B cell (primary cell): ENCODE results near the gene PTMS. TPM values are rescaled to one million over a fixed set of nuclear protein-coding genes. Genes with fewer than 3 reads are reported as not detected.

Experiments
- ATAC-seq: fragments of 200-7000 bp; cut with Tn5 transposase; one replicate; pipeline ENCODE4 v1.10.0; 2021; ENCODE audit warnings: low read depth, mild to moderate bottlenecking, moderate number of reproducible peaks, moderate library complexity
- CTCF ChIA-PET: fragments of 350-600 bp; sonication (Branson Sonifier 250); formaldehyde crosslinking; loops from one replicate; lab custom pipeline; 2021; ENCODE audit warnings: antibody characterized with exemption, inconsistent platforms; lab: Charles Lee
- POLR2A ChIA-PET: fragments of 350-600 bp; sonication (Branson Sonifier 250); formaldehyde crosslinking; loops from one replicate; lab custom pipeline; 2021; ENCODE audit warnings: antibody characterized with exemption; lab: Charles Lee
- DNase-seq: peaks from one replicate; pipeline ENCODE4 v3.0.0; 2013
- H2AFZ ChIP-seq: 2 replicates; pipeline ENCODE4 v1.6.1; 2012; ENCODE audit warnings: mild to moderate bottlenecking, low read depth, low read length; ENCODE audit not compliant: insufficient read depth, poor library complexity, severe bottlenecking
- H3K27ac ChIP-seq, 2 donors: 1 replicate in 1 of 2; 2 replicates in 1 of 2; pipeline ENCODE4 v1.5.1; 2012 to 2013; ENCODE audit warnings: low read length in 2 of 2, mild to moderate bottlenecking in 2 of 2, moderate library complexity in 1 of 2
- H3K27me3 ChIP-seq, 4 experiments: fragments of 200-600 bp in 1 of 4; sonication (generic) in 1 of 4; replicated peaks in 1 of 4; 1 replicate in 2 of 4; 2 replicates in 2 of 4; pipeline versions ENCODE4 v1.6.1 to v1.7.0; 2013 to 2016; ENCODE audit warnings: low read length in 3 of 4, mild to moderate bottlenecking in 2 of 4, mixed read lengths in 1 of 4, moderate library complexity in 1 of 4; ENCODE audit not compliant: insufficient read depth in 4 of 4, control insufficient read depth in 3 of 4; ENCODE audit errors: control extremely low read depth in 1 of 4
- H3K36me3 ChIP-seq, 2 experiments: replicated peaks in 1 of 2; 1 replicate in 1 of 2; 2 replicates in 1 of 2; pipeline versions ENCODE4 v1.6.1 to v1.7.1; 2013; ENCODE audit warnings: low read length in 1 of 2; ENCODE audit not compliant: insufficient read depth in 2 of 2, control insufficient read depth in 1 of 2; ENCODE audit errors: control extremely low read depth in 1 of 2, extremely low read depth in 1 of 2
- H3K4me1 ChIP-seq, 2 donors: fragments of 200-600 bp in 1 of 2; sonication (generic) in 1 of 2; 1 replicate in 1 of 2; 2 replicates in 1 of 2; pipeline versions ENCODE4 v1.5.1 to v1.6.1; 2013 to 2017; ENCODE audit warnings: low read length in 2 of 2; ENCODE audit not compliant: control insufficient read depth in 2 of 2, insufficient read depth in 2 of 2
- H3K4me2 ChIP-seq: replicated peaks from 2 replicates; pipeline ENCODE3; 2012; ENCODE audit warnings: mild to moderate bottlenecking, low read depth, low read length; ENCODE audit not compliant: poor library complexity, severe bottlenecking
- H3K4me3 ChIP-seq, 5 experiments: fragments of 200-600 bp in 1 of 5; sonication (generic) in 1 of 5; 1 replicate in 3 of 5; 2 replicates in 2 of 5; pipeline versions ENCODE4 v1.5.1 to v1.7.0; 2011 to 2016; ENCODE audit warnings: low read length in 4 of 5, mild to moderate bottlenecking in 4 of 5, low read depth in 2 of 5, control low read depth in 1 of 5, moderate library complexity in 1 of 5; ENCODE audit not compliant: insufficient read depth in 1 of 5; ENCODE audit errors: control extremely low read depth in 1 of 5, extremely low read depth in 1 of 5
- H3K79me2 ChIP-seq: fragments of 200-600 bp; sonication (generic); one replicate; pipeline ENCODE4 v1.6.0; 2016; ENCODE audit warnings: low read length; ENCODE audit not compliant: control insufficient read depth, insufficient read depth
- H3K9ac ChIP-seq: fragments of 200-600 bp; sonication (generic); 2 replicates; pipeline ENCODE4 v1.6.1; 2017; ENCODE audit warnings: mild to moderate bottlenecking, low read length, moderate library complexity
- H3K9me3 ChIP-seq, 3 donors: one replicate each; pipeline versions ENCODE4 v1.6.1 to v1.7.1; 2013; ENCODE audit warnings: low read length in 2 of 3; ENCODE audit not compliant: control insufficient read depth in 2 of 3, insufficient read depth in 1 of 3; ENCODE audit errors: control extremely low read depth in 1 of 3
- H4K20me1 ChIP-seq: 2 replicates; pipeline ENCODE4 v1.6.0; 2012; ENCODE audit warnings: mild to moderate bottlenecking, low read length; ENCODE audit not compliant: insufficient read depth, control insufficient read depth, poor library complexity, severe bottlenecking
- H3K27ac Mint-ChIP-seq: one replicate; pipeline ENCODE4 v1.8.0; 2021; ENCODE audit warnings: mixed read lengths
- H3K27me3 Mint-ChIP-seq: one replicate; pipeline ENCODE4 v1.8.0; 2021; ENCODE audit warnings: mixed read lengths
- H3K4me1 Mint-ChIP-seq: one replicate; pipeline ENCODE4 v1.8.0; 2021; ENCODE audit warnings: mixed read lengths
- H3K4me3 Mint-ChIP-seq: one replicate; pipeline ENCODE4 v1.8.0; 2021; ENCODE audit warnings: mixed read lengths
- H3K9me3 Mint-ChIP-seq: one replicate; pipeline ENCODE4 v1.8.0; 2022; ENCODE audit warnings: mixed read lengths; ENCODE audit not compliant: insufficient read depth
- EZH2 ChIP-seq: IDR thresholded peaks from 2 replicates; pipeline ENCODE4 v1.6.1; 2012; ENCODE audit warnings: borderline replicate concordance, low read depth, mild to moderate bottlenecking, moderate library complexity, low read length; ENCODE audit not compliant: insufficient read depth, poor library complexity, severe bottlenecking
- WGBS: methylation state at CpG from one replicate; pipeline ENCODE4 v1.1.5; 2013; ENCODE audit warnings: missing lambda C conversion rate; ENCODE audit not compliant: insufficient coverage; 5-methylcytosine and 5-hydroxymethylcytosine counted together
- intact Hi-C: fragments of 100-400 bp; cut with micrococcal nuclease; formaldehyde crosslinking; loops from one replicate; pipeline ENCODE4 v1.10.0; 2022
- polyA plus RNA-seq: library from polyadenylated mRNA; depleted of rRNA; stranded (reverse); fragments of >200 nt; gene quantifications from 2 replicates; pipeline ENCODE4 v1.2.3, GENCODE V29; 2012
- total RNA-seq, 2 donors: library from RNA; stranded (reverse); fragments of 120-200 nt in 1 of 2; gene quantifications; 1 replicate in 1 of 2; 2 replicates in 1 of 2; pipeline versions ENCODE4 v1.2.3 to v1.2.4, GENCODE V29; 2013 to 2022
- TF ChIP-seq, protein P1 (sequence below): fragments of 200-600 bp; IDR thresholded peaks from one replicate; pipeline ENCODE4 v1.8.0; 2022; ENCODE audit warnings: antibody characterized with exemption, mild to moderate bottlenecking

PTMS gene
- total and polyA plus RNA-seq, 2 donors (not counting 1 experiment from before 2014, with no cell fraction given) = 1.0 to 2.1 TPM

DNA sequence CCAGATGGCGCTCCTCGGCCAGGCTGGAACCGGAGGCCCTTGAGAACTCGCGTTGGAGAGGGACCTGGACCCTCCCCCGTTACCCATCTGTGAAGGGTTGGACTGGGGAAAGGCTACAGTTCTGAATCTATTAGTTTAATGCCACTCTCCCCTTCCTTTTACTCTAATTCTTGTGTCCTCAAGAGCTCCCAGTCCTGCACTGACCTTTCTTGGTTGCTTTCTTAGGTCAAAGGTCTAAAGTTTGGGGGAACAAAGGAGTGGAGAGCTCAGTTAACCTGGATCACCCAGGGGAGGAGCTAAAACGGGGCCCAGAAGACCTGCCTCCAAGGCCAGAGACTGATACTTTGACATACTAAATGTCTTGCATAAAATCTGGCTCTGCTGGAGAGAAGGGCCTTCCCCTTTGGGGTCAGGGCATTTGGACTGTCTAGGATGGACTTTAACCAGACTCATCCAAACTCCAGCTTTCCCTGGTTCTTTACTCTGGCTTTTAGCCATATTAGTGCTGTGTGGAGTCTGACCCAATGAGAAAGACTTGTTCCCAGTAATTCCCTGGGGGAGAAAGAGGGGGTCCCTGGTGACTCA, 12.3 kb upstream of the PTMS start:
- no CpG with 5 or more reads among the region's 7 CpGs for WGBS
- TF ChIP-seq EZH2 = no peak
- TF ChIP-seq, protein P1, sequence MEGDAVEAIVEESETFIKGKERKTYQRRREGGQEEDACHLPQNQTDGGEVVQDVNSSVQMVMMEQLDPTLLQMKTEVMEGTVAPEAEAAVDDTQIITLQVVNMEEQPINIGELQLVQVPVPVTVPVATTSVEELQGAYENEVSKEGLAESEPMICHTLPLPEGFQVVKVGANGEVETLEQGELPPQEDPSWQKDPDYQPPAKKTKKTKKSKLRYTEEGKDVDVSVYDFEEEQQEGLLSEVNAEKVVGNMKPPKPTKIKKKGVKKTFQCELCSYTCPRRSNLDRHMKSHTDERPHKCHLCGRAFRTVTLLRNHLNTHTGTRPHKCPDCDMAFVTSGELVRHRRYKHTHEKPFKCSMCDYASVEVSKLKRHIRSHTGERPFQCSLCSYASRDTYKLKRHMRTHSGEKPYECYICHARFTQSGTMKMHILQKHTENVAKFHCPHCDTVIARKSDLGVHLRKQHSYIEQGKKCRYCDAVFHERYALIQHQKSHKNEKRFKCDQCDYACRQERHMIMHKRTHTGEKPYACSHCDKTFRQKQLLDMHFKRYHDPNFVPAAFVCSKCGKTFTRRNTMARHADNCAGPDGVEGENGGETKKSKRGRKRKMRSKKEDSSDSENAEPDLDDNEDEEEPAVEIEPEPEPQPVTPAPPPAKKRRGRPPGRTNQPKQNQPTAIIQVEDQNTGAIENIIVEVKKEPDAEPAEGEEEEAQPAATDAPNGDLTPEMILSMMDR = peak; percentile 50
- Histone ChIP-seq H3K36me3 (peaks cover 1 to 29% of the 10 kb centered on the region in 2 experiments), H3K9ac (peak overlapping the region; percentile 88), H3K9me3 (no peaks in the 10 kb centered on the region), H3K79me2 (peaks cover 10% of the 10 kb centered on the region), H3K27me3 (no peaks in the 10 kb centered on the region), H3K4me3 (peak overlapping the region in 4 of 5 experiments; percentile 79 to 93 (median 85)), H3K4me1 (peaks cover 18 to 19% of the 10 kb centered on the region in 2 donors), H4K20me1 (no peaks in the 10 kb centered on the region), H3K4me2 (peak overlapping the region; percentile 94), H2AFZ (peak overlapping the region; percentile 83), H3K27ac (peak overlapping the region; percentile 93 to 96)
- H3K4me1 Mint-ChIP-seq = peaks cover 23% of the 10 kb centered on the region
- peaks cover 4% of the 10 kb centered on the region for H3K27me3 Mint-ChIP-seq
- DNase-seq = no peak
- CTCF ChIA-PET = interaction anchor here (0.6 to 6.4 kb wide), 38 partner anchors 9 to 1184 kb away, joined by 3 to 109 read pairs (median 6); partner anchors contain the start of genes C12orf57, CDCA3, COPS7A and LAG3
- H3K27ac Mint-ChIP-seq = peak overlapping the region; percentile 99
- intact Hi-C loops = loop anchor here (1.0 to 2.0 kb wide), 13 partner anchors 12 to 216 kb away; partner anchors contain the start of genes CDCA3, CHD4, COPS7A and EMG1
- H3K4me3 Mint-ChIP-seq = peak overlapping the region; percentile 96
- POLR2A ChIA-PET = interaction anchor here (1.0 to 2.4 kb wide), 12 partner anchors 12 to 194 kb away, joined by 3 to 30 read pairs (median 8); partner anchors contain the start of genes C12orf57, CDCA3, COPS7A and P3H3
- ATAC-seq = no peak
- no peaks in the 10 kb centered on the region for H3K9me3 Mint-ChIP-seq

DNA sequence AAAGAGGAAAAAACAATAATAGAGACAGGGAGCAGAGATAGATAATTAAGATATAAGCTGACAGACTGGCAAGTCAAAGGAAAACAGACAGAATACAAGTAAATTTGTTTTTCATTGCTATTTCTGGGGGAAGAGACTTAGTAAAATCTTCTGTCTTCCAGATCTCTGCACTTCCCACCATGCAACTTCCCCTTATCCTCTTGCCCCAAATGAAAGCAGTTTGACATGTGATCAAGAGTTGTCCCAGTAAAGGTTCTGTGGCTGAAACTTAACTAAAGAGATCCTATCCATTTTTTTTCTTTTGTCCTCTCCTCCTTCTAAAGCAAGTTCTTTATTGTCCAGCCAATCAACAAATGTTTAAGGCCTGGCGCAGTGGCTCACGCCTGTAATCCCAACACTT, 11.8 kb upstream of the PTMS start:
- CTCF ChIA-PET = interaction anchor here (0.8 to 6.4 kb wide), 26 partner anchors 9 to 219 kb away, joined by 3 to 109 read pairs (median 7); partner anchors contain the start of genes CDCA3, COPS7A, LAG3 and LPAR5
- H3K27ac ChIP-seq = no peak overlapping the region
- H3K27me3 ChIP-seq = no peaks in the 10 kb centered on the region
- no peak overlapping the region for H3K4me3 ChIP-seq
- H2AFZ ChIP-seq = no peak overlapping the region
- intact Hi-C loops = no loop called here
- 96% methylated on average over 2 of the region's 2 CpGs for WGBS
- peaks cover 25% of the 10 kb centered on the region for H3K4me1 Mint-ChIP-seq
- no peak overlapping the region for H3K9ac ChIP-seq
- peaks cover 1 to 23% of the 10 kb centered on the region in 2 experiments for H3K36me3 ChIP-seq
- H3K4me1 ChIP-seq = peaks cover 18 to 19% of the 10 kb centered on the region in 2 donors
- no peaks in the 10 kb centered on the region for H4K20me1 ChIP-seq
- no peak overlapping the region for H3K27ac Mint-ChIP-seq
- TF ChIP-seq EZH2 = no peak
- TF ChIP-seq, protein P1 = no peak
- ATAC-seq (no peak), DNase-seq (peak; percentile 2)
- peaks cover 10% of the 10 kb centered on the region for H3K79me2 ChIP-seq
- no peaks in the 10 kb centered on the region for H3K9me3 ChIP-seq
- POLR2A ChIA-PET = interaction anchor here (1.7 to 2.4 kb wide), 4 partner anchors 12 to 118 kb away, joined by 4 to 16 read pairs (median 12); partner anchors contain the start of genes CDCA3, PTMS, SPSB2 and USP5
- H3K27me3 Mint-ChIP-seq = peaks cover 4% of the 10 kb centered on the region
- no peak overlapping the region for H3K4me2 ChIP-seq
- H3K9me3 Mint-ChIP-seq = no peaks in the 10 kb centered on the region
- H3K4me3 Mint-ChIP-seq = peak overlapping the region; percentile 21
